Stimulated activated CD4-positive, alpha-beta T cell treated with anti-CD3 and anti-CD28 coated beads, Interleukin-15, amount 100 ng/mL, for 1 hour (primary cell): Measurements from ENCODE around the gene CFAP221.

Experiments
- DNase-seq, 2 donors: peaks; one replicate each; pipeline ENCODE4 v3.0.0-alpha.2; 2020; ENCODE audit warnings: low read depth in 1 of 2, low spot score in 1 of 2

Gene CFAP221

DNA sequence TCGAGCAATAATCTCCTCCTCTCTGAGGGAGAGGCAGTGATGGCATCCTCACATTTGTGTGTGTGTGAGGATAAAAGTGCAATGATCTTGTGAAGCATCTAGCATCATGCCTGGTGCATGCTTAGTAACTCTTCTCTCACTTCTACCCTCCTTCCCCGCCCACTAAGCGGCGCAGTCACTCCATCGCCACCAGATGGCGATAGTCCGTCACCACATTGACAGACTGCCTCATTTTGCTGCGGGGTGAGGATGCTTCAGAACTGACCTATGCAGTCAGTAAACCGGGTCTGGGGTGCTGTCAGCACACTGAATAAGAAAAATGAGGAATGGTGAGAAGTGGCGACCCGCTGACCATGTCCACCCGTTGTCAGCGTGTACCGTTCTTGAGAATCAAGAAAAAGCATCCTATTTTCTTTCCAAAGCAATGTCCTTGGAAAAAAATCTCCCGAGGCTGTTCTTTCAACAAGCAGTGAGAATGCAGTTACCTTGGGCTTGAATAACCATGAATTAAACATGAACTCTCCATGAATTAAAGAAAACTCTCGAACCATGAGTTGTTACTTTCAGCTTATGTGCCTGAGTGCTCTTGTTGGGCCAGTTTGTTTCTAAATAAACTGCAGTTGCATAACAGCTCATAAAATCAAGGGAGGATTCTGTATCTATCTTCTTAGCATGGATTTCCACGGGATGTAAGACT is 97.5 kb downstream of the CFAP221 start:
- peak; percentile 39 to 62 for DNase-seq

DNA sequence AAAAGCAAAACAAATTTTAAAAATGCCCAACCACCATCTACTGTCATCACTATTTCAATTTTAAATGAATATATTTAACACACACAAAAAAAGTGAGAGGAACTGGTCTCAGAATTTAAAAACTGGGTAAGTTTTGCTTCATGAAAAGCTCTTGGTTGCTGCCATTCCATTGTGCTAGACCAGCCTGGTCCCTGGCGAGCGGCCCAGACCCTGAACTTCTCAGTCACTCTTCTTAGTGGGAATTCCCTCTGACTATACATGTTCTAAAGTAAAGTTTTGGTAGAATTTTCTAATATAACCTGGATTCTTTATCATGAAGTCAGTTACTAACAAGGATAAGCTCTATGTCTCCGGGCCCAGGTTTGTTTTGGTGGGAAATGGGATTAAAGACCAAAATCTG is 99.9 kb downstream of the CFAP221 start:
- no peak for DNase-seq

DNA sequence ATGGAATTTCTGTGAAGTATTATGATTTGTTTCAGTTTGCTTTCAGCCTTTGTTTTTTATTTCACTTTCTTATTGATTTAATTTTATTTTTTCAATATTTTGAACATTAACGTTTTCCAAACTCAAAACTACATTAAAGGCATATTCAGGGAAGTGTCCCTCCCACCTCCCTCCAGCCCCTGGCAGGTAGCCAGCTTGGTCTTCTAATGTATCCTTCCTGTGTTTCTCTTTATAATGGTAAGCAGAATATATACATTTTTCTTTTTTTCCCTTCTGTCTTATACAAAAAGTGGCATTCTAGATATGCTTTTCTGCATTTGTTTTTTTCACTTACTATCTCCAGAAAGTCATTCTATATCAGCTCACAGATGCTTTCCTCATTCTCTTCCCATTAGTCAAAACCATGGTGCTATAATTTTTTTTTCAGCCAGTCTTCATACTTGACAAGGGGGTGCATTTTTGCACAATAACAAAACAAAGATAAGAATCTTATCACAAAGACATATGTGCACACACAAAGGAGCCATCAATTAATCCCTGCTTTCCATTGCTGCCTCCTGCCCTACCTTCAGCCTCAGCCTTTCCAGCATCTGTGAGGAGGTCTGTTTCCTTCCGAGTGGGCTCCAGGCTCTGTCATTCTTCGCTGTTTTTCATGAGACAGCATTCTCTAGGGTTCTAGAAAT is 101.1 kb downstream of the CFAP221 start:
- DNase-seq: no peak

DNA sequence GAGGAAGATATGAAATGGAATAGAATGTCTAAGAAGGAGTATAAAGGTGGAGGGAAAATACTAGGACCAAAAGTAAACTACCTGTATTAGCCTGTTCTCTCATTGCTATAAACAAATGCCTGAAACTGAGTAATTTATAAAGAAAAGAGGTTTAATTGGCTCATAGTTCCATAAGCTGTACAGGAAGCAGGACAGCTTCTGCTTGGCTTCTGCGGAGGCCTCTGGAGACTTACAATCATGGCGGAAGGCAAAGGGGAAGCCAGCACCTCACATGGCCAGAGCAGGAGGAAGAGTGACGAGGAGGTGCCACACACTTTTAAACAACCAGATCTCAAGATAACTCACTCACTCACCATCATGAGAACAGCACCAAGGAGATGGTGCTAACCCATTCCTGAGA is 101.9 kb downstream of the CFAP221 start:
- no peak for DNase-seq

DNA sequence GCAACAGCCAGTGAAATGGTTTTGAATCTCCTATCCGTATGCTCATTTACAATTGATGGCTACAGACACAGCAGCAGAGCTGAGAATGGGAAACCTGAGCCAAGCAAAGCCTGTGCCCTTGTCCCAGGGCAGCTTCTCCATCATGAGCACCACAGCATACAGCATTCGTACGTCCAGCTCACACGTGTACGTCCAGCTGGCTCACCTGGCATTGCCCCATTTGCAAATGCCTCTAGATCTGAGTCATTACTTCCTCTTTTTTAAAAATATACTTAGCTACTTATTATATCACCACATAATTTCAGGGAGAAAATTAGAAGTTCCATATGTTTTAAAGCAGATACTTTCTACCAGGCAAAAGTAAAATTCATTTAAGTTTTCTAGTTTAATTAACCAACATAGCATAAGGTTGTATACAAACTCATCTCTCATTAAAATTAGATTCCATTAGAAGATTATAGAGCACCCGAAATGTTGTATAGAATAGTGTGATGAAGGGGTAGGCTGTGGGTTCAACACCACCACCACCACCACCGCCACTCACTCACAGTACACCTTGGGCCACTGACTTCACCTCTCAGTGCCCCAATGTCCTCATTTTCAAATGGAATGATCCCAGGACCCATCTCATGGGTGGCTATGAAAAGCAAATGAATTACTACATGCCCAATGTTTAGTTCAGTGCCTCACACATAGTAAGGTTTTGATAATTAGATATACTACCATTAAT is 103.4 kb downstream of the CFAP221 start:
- no peak for DNase-seq

DNA sequence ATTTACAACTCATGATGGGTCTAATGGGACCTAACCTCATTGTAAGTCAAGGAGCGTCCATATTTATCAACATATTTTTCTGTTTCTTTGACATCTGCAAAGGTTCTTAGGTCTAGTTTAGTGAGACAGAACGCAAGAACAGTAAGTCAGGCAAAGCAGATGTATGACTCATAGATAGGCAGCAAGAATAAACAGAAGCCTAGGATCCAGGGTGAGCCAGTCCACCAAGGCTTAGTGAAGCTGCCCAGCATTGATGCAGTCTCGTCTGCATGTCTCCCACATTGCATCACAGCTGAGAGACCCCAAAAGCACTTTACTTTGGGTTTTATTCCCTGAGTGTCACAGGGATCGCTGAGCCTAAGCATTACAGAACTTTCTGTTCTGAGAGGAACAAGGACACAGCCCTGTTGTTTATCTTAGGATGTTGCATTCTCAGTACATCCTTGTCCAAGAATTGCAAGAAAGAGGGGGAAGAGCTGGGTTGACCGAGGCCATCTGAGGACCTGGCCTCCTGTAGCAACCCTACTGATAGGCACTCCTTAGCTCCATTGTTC is 105.2 kb downstream of the CFAP221 start:
- no peak for DNase-seq

DNA sequence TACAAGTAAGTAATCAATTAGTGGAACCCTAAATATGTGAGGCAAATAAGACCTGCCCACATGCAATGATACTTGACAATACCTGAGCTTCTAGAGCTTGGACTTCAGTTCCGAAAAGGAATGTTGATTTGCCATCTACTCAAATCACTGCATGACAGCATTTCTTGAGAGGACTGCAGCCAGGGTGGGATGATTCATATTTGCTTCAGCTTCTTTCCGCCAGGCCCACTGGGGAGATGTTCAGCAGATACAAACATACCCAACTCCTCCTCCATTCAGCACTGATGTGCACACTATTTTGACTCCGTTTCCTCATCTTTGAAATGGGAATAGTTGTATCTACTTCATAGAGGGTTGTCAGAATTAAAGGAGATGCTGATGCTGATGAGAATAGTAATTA is 106.0 kb downstream of the CFAP221 start:
- no peak for DNase-seq

DNA sequence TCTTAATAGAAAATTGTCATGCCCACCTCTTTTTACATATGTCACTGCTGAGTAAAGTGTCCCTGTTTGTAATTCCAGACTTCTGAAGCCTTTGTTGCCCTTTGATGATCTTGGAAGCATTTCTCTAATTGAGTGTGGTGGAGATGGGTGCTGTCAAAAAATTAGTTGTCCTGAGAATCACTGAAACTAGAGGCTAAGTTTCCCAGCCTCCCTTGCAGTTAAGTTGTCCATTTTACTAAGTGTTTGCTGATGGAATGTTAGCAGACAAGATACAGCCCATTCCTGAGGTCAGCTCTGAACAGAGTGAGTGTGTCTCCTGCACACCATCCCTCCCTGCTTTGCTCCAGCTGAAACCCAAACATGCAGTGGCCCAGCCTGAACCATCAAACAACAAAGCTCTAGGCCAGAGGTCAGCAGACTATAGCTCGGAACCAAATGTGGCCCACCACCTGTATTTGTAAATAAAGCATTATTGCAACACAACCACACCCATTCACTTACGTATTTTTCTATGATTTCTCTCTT is 106.7 kb downstream of the CFAP221 start:
- no peak for DNase-seq

DNA sequence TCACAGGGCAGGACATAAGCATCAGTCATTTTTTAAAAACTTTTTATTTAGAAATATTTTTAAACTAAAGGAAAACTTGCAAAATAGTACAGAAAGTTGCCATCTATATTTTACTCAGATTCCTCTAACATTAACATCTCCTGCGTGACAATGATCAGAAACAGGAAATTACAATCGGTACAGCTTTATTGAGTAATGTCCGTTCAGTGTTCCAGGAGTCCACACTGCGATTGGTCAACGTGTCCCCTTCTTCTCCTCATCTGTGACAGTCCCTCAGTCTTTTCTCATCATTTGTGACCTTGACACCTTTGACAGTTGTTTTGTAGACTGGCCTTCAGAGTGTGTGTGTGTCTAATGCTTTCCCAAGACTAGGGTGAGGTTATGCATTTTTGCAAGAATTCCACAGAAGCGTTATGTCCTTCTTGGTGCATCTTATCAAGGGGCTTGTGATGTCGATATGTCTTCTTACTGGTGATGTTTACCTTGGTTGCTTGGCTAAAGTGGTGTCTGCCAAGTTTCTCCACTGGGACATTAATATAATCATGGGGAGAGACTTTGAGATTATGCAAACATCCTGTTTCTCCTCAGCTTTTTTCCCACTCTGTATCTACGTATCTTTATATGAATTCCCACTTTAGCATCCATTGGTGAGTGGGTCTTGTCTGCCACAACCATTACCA is 113.4 kb downstream of the CFAP221 start:
- no peak for DNase-seq

DNA sequence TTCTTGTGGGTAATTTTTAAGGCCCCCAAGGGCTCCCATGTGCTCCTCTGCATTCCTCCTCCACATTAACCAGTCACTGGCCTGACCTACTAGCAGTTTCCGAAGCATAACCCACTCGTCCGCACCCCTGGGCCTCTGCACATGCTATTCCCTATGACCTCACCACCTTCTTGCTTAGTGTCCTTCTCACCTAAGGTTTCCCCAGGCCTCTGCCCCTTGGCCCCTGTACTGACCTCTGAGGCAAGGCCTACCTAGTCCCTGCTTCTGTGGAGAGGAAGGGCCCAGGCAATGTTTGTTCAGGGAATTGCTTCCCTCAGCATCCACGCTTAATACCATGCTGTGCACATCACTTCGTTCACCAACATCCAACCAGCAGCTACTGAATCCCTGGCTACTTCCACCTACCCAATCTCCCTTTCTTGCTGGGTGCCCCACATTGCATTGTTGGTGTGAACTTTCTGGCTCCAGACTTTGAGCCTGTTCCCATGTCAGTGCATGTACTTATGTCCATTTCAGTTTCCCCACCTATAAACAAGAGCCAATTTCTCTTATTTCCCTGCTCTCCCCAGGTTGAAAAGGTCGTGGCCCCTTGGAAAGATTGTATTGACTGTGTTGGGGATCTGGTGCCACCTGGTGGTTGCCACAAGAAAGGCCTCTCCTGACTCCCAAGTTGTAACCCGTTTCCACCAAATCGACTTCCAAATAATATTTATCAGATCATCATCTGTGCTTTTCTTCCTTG is 115.5 kb downstream of the CFAP221 start:
- no peak for DNase-seq

DNA sequence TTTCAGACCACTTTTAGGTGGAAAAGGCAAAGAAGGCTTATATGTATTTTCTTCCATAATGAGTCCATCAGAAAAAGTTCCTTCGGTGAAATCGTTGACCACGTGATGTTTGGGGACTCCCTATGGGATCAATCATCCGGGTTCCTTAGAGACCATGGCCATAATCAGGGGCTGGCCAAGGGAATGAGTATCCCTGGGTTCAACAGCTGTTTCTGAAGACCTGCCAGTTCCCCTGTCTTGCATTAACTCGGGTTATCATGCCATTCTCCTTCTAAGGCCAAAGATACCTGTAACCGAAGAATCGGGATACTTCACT is 116.1 kb downstream of the CFAP221 start:
- DNase-seq: no peak

DNA sequence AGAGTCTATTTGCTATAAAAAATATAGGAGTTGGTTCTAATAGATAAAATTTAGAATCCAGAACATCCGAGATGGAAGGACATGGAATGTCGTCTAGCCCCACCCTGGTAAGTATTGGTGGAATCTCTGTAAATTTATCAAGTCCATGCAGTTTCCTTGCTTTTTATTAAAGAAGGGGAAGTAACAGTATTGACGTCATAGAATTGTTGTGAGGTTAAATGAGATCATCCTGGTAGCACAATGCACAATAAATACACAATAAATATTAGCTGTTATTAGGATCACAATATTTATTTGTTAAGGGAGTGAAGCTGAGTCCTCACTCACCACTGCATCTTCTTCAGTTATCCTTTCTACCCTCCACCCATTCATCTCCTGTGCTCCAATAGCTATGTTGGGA is 118.0 kb downstream of the CFAP221 start:
- no peak for DNase-seq

DNA sequence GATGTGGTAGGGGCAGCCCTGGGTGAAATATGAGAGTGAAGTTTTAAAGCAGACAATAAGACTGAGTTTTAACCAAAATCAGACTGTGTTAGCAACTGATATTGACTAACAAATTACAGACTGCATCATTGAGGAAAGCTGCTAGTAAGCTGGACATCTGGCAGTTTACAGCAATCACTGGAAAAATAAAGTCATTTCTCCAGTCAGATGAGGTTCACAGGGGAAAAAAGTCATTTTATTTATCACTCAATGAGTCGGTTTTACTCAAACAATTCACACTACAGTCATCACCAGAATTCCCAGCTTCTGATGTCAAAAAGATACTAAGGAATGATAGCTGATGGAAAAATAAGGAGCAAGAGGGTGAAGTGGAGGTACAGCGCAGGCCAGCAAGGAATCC is 124.3 kb downstream of the CFAP221 start:
- no peak for DNase-seq

DNA sequence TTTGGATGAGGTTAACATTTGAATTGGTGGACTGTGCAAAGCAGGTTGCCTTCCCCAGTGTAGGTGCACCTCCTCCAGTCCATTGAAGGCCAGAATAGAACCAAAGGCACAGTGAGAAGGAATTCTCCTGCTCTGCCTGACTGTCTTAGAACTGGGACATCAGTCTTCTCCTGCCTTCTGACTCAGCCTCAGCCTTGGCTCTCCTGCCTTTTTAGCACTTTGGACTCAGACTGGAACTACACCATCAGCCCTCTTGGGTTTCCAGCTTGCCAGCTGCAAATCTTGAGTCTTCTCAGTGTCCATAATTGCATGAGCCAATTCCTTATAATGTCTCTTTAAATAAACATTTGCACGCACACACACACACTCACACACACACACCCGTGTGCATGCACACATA is 126.8 kb downstream of the CFAP221 start:
- no peak for DNase-seq

DNA sequence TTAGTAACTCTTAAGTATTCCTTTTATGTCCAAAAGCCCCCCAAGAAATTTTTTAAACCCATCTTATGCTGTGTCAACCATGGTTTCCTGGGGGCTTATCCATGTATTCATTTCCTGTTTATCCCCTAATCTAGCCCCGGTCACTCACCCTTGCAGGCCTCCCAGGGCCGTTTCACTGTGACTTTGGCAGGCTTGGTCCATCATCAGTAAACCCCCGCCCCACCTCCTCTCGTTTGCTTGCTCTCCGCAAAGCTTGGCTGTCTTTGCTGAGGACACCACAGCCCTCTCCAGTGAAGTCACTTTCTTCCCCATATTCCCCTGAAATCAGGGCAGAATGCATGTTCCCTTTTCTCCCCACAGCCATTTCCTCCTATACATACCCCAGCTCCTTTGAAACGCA is 127.5 kb downstream of the CFAP221 start:
- DNase-seq: no peak

DNA sequence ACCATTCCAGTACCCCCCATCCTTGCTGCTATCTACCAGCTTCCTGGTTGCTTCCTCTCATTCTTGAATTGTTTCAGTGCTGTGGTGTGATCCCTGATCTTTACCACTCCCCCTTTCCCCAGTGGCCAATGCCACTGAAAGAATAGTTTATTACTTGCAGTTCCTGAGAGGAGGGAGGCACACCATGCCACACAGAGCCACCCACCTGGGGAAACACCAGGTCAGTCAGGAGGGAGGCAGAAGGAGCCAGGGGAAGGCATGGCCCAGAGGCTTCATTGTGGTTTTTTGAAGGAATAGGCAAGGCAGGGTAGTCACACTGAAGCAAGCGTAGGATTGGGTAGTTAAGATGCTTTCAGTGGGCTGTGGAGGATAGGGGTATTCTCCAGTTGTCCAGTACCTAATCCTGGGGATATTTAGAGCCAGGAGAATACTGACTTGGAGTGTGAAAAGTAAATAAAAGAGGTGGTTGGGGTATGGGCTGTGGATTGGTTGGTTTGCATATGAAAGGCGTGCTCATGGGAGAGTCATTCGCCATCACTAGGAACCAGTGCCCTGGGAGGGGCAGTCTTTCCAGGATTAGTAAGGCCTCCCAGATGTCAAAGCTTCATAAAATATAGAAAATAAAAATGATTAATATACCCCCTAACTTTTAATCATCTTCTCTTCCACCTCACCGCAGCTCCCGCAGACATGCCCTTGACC is 128.1 kb downstream of the CFAP221 start:
- no peak for DNase-seq

DNA sequence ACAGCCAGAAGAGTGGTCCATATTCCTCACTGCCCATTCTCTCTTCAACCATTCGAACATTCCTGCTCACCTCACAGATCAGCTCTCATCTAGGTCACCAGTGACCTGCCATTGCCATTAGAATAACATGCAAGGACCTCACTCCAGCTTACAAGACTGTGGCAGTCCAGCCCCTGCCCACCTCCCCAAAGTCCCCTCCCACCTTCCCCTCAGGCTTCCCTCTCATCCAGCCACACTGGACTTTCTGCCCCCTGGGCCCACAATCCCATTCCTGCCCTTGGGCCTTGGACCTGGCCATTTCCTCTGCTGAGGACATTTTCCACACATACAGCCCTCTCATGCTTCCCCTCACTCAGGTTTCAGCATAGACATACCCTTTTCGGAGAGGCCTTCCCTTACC is 129.5 kb downstream of the CFAP221 start:
- no peak for DNase-seq

DNA sequence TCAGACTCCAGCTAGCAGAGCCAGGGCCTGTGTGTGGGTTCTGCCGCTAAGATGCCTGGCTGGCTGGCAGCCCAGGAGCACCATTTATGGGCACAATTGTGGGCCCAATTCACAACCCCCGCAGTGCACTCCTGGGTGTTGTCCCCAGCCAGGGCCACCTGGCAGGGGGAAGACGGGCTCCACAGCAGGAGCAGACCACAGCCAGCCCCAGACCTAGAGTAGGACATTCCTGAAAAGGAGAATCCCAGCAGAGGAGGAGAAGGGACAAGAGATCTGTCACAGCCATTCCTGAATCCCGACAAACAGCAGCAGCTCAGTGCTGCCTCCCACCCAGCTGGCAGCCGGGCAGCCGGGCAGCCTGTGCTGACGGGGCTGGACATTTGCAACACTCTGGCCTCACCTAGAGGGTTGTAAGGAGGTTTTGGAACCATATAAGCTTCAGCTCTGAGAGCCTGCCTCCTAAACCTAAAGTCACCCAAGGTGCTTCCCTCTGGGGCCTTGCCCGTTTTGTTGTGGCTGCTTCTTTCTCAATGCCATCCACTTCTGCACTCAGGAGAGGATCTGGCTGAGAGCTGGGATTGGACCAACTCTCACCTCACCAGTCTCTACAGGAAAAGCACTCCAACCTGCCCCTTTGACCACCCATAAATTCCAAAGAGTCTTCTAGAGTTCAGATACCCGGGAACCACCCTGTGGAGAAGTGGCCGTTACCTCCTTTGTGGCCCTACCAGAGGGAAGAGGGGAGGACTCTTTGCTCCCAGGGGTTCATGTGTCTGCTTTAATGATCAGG is 130.7 kb downstream of the CFAP221 start:
- DNase-seq: no peak

DNA sequence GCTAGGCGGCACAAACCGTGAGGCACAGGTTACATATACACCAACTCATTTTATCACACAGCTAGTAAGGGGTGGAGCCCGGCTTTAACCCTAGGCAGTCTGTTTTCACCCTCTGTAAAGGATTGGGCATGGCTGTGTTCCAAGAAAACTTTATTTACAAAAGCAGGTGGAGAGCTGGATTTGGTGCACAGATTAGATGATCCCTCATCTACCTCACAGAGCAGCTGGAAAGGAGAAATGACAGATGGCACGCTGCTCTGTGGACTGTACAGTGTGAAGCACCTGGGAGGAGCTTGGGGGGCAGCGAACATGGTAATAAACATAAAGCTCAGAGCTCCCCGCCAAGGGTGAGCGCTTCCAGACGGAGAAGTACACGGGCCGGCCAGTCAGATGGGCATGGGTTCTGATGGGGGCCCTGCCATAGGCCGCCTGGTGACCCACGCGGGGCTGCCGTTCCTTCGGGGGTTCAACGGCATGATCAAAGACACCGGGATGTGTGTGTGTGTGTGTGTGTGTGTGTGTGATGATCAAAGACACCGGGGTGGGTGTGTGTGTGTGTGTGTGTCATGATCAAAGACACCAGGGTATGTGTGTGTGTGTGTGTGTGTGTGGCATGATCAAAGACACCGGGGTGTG is 133.9 kb downstream of the CFAP221 start:
- DNase-seq: no peak
